BJ (cell line): ENCODE measurements around the gene GNG2. TPM values are rescaled to one million over a fixed set of nuclear protein-coding genes. Genes with fewer than 3 reads are reported as not detected.

Source experiments
- CTCF ChIA-PET: fragments of 350-600 bp; formaldehyde crosslinking; extraction: SDS; loops from one replicate; lab custom pipeline; 2021; ENCODE audit warnings: antibody characterized with exemption, inconsistent platforms; lab: Yijun Ruan, JAX
- POLR2A ChIA-PET: fragments of 300-600 bp; sonication (Branson Sonifier 250); formaldehyde crosslinking; extraction: SDS; loops from one replicate; lab custom pipeline; 2021; ENCODE audit warnings: antibody characterized with exemption; lab: Charles Lee
- DNase-seq: peaks from one replicate; pipeline ENCODE4 v3.0.0-alpha.2; 2011; ENCODE audit warnings: low read depth
- H3K27me3 ChIP-seq: 2 replicates; pipeline ENCODE4 v1.6.0; 2011; ENCODE audit warnings: low read length; ENCODE audit not compliant: control insufficient read depth, insufficient read depth
- H3K36me3 ChIP-seq: 2 replicates; pipeline ENCODE4 v1.5.1; 2011; ENCODE audit warnings: low read length; ENCODE audit not compliant: control insufficient read depth, insufficient read depth
- H3K4me3 ChIP-seq: 2 replicates; pipeline ENCODE4 v1.5.1; 2011; ENCODE audit warnings: low read depth, mild to moderate bottlenecking, control low read depth, low read length
- polyA plus RNA-seq: library from polyadenylated mRNA; depleted of rRNA; stranded (reverse); fragments of >200 nt; gene quantifications from 2 replicates; pipeline ENCODE4 v1.2.3, GENCODE V29; 2011
- TF ChIP-seq, protein P1 (sequence below): IDR thresholded peaks from 2 replicates; pipeline ENCODE4 v1.5.1; 2011; ENCODE audit warnings: low read depth, mild to moderate bottlenecking, control low read depth, inconsistent platforms, low read length, moderate library complexity; ENCODE audit not compliant: insufficient read depth

The GNG2 gene
- polyA plus RNA-seq, 1 experiment: 4.5 TPM

DNA sequence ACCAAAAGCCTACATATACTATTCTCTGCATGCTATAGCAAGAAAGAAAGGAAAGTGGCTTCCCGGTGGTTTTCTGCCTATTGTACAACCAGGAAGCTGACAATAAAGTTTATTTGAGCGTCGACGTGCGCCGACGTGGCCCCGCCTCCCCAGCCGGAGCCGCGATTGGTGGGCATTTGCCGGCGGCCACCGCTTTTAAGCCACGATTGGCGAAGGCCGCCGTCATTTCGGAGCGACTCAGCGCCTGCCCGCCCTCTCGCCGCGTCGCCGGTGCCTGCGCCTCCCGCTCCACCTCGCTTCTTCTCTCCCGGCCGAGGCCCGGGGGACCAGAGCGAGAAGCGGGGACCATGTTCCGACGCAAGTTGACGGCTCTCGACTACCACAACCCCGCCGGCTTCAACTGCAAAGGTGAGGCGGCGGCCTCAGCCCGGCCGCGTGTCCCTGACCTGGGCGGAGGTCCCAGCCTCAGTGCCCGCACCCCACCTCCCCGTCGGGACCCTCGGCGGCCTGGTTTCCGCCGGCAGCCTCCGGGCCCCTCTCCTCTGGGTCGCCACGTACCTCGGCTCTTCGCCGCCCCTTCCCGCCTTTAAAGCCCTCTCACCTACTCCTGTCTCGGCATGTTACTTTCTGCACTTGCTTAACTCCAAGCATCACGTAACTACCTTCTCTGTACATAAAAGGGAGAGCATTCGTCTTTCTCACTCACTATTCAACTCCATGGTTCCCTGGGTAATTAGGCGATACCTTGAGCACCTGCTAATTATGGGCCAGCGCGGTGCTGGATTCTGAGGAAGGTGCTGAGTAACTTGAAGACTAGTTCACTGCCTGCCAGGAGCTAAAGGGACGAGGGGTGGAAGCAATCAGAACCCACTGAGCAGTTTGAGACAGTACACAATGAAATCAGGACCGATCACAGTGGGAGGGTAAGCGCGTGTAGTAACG lies 129.2 kb downstream of the GNG2 start, which contains the start of gene RTRAF:
RTRAF (plus strand) TSS at position 254 of the 942 bp plus-strand sequence; CDS start at position 348, 94 bp downstream.
- POLR2A ChIA-PET: no interaction called here
- TF ChIP-seq, protein P1, sequence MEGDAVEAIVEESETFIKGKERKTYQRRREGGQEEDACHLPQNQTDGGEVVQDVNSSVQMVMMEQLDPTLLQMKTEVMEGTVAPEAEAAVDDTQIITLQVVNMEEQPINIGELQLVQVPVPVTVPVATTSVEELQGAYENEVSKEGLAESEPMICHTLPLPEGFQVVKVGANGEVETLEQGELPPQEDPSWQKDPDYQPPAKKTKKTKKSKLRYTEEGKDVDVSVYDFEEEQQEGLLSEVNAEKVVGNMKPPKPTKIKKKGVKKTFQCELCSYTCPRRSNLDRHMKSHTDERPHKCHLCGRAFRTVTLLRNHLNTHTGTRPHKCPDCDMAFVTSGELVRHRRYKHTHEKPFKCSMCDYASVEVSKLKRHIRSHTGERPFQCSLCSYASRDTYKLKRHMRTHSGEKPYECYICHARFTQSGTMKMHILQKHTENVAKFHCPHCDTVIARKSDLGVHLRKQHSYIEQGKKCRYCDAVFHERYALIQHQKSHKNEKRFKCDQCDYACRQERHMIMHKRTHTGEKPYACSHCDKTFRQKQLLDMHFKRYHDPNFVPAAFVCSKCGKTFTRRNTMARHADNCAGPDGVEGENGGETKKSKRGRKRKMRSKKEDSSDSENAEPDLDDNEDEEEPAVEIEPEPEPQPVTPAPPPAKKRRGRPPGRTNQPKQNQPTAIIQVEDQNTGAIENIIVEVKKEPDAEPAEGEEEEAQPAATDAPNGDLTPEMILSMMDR: no peak
- peak within 1 kb of the TSS; percentile 100 for H3K4me3 ChIP-seq
- peak; percentile 65 for DNase-seq
- peaks cover 2% of the 10 kb centered on the region; the same call in 1 of the 2 replicates for H3K36me3 ChIP-seq
- no peaks in the 10 kb centered on the region for H3K27me3 ChIP-seq
- CTCF ChIA-PET: no interaction called here

- peaks cover 2% of the 10 kb centered on the region; the same call in 1 of the 2 replicates for H3K36me3 ChIP-seq
- POLR2A ChIA-PET: no interaction called here
- CTCF ChIA-PET: no interaction called here
- H3K27me3 ChIP-seq: no peaks in the 10 kb centered on the region
- H3K4me3 ChIP-seq: peak overlapping the region; percentile 100
- DNase-seq: no peak
- TF ChIP-seq, protein P1: no peak
Measured at GRCh38 chr14:51990488-51990887, 130.1 kb downstream of the GNG2 start.

DNA sequence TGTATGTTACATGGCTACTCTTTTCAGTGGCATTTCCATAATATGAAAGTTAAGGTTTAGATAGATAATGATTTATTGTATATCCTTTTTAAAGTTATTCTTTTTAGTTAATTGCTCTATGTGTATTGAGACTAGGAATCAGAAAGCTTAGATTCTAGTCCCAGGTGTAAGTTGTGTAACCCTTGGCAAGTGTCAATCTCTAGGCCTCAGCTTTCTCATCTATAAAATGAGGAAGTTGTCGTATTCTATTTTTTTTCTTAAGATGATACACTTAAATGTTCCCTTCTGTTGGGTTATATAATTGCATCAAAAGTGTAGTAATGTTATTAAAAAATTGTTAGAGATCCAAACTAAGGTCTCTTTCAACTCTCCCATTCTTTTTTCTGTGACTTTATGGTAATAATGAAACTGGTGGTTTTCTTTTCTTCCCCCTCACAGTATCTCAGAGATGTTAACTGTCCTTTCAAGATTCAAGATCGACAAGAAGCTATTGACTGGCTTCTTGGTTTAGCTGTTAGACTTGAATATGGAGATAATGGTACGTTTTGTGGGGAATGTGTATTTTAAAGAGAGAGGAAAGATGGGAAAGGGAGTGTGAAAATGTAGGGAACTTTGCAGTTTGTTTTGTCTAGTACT lies 133.0 kb downstream of the GNG2 start:
- TF ChIP-seq, protein P1: no peak
- no peak for DNase-seq
- Histone ChIP-seq H3K27me3 (no peaks in the 10 kb centered on the region), H3K4me3 (no peak overlapping the region), H3K36me3 (peaks cover 2% of the 10 kb centered on the region; the same call in 1 of the 2 replicates)
- ChIA-PET POLR2A (no interaction called here), CTCF (interaction anchor here (1.0 to 5.8 kb wide), 5 partner anchors 14 to 214 kb away, joined by 3 to 57 read pairs (median 4); partner anchors contain the start of gene NID2)

DNA sequence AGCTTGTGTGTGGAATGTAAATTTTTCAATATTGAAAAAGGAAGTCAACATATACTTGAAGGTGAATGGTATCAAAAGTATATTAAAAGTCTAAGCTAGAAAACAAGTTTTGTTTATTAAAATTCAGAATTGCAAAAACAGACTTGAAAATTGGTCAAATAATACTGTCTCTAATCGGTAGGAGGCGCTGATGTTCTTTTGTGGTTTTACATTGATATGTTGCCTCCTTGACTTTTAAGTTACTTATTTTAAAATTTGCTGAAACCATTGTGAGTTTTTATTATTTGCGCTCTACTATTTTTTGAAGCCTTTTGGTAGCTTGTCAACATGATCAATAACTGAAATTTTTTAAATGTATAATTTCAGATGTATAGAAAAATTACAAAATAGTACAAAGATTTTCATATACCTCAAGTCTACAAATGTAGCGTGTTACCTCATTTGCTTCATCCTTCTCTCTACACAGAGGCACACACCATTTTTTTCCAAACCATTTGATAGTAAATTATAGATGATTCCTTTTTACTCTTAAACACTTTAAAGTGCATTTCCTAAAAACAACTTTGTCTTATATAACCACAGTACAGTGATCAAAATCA lies 135.8 kb downstream of the GNG2 start:
- peaks cover 3% of the 10 kb centered on the region; the same call in 1 of the 2 replicates for H3K36me3 ChIP-seq
- ChIA-PET POLR2A (no interaction called here), CTCF (interaction anchor here (0.6 to 5.8 kb wide), 20 partner anchors 14 to 277 kb away, joined by 3 to 57 read pairs (median 4); partner anchors contain the start of gene NID2)
- no peak for DNase-seq
- TF ChIP-seq, protein P1: peak; percentile 66
- H3K4me3 ChIP-seq: no peak overlapping the region
- no peaks in the 10 kb centered on the region for H3K27me3 ChIP-seq
